Measurements from ENCODE around the gene EHMT1. TPM values are rescaled to one million over a fixed set of nuclear protein-coding genes. Genes with fewer than 3 reads are reported as not detected.

The EHMT1 gene
- total RNA-seq, 1 experiment from 2014 or later, result 112 TPM

GRCh38 chr9:137639303-137640051 lies 20.7 kb downstream of the EHMT1 start:
- H2BK120ac ChIP-seq (ENCODE audit: low read depth, low read length, poor library complexity, severe bottlenecking), result no peak overlapping the region
- no peak overlapping the region for H3T11ph ChIP-seq (ENCODE audit: low read length)
- H3K79me1 ChIP-seq (ENCODE audit: insufficient read depth, low read depth, low read length, poor library complexity, severe bottlenecking), result peaks cover 18% of the 10 kb centered on the region
- H4K20me1 ChIP-seq (ENCODE audit: control insufficient read depth, insufficient read depth, insufficient read length), result no peaks in the 10 kb centered on the region
- H3K27me3 ChIP-seq (ENCODE audit: insufficient read depth, low read length), result no peaks in the 10 kb centered on the region
- no peak overlapping the region for H2BK12ac ChIP-seq (ENCODE audit: insufficient read length, low read depth, low read length)
- H2AK5ac ChIP-seq (ENCODE audit: insufficient read length, low read length), result no peak overlapping the region
- no peak overlapping the region for H4K5ac ChIP-seq (ENCODE audit: insufficient read length, low read depth, low read length)
- H3K27me3 Mint-ChIP-seq (ENCODE audit: low read depth), result no peaks in the 10 kb centered on the region
- H3K56ac ChIP-seq (ENCODE audit: insufficient read length, low read depth, low read length), result no peak overlapping the region
- H3K79me2 ChIP-seq (ENCODE audit: insufficient read depth, low read length), result peaks cover 47% of the 10 kb centered on the region; the same call in 1 of the 2 replicates
- peaks cover under 1 to 6% of the 10 kb centered on the region in 2 experiments for H3K4me1 Mint-ChIP-seq
- no peak overlapping the region for H3K18ac ChIP-seq (ENCODE audit: insufficient read length, low read depth, low read length)
- no peak overlapping the region for H3K9ac ChIP-seq (ENCODE audit: extremely low read depth, insufficient read length, low read length)
- WGBS (ENCODE audit: extremely low coverage, insufficient read length, low lambda C conversion rate), result no CpG with 5 or more reads among the region's 12 CpGs
- H2BK5ac ChIP-seq (ENCODE audit: insufficient read length, low read length), result no peak overlapping the region
- peak overlapping the region in 1 of 3 experiments; percentile 38; a peak in 2 of 7 replicates for H3K27ac Mint-ChIP-seq
- TF ChIP-seq CTCF (conservative IDR thresholded peaks at IDR 0.05), result no peak
- no peak overlapping the region for H3K4me3 Mint-ChIP-seq
- no peak overlapping the region for H3K4me2 ChIP-seq (ENCODE audit: insufficient read depth, insufficient read length, low read length)
- no peak overlapping the region for H3K27ac ChIP-seq (ENCODE audit: insufficient read length, low read depth, low read length)
- no peaks in the 10 kb centered on the region for H3K23me2 ChIP-seq (ENCODE audit: insufficient read length, low read depth, low read length, poor library complexity, severe bottlenecking)
- no peak overlapping the region for H2BK20ac ChIP-seq (ENCODE audit: low read depth, low read length, poor library complexity, severe bottlenecking)
- H4K91ac ChIP-seq (ENCODE audit: insufficient read length, low read depth, low read length), result no peak overlapping the region
- peaks cover 6 to 28% (median 15%) of the 10 kb centered on the region in 3 experiments; a peak in 6 of 7 replicates for H3K36me3 Mint-ChIP-seq (ENCODE audit: insufficient read depth in 1 of 3, low read depth in 3 of 3)
- H2AFZ ChIP-seq (ENCODE audit: low read length), result no peak overlapping the region
- H2BK15ac ChIP-seq (ENCODE audit: low read depth, low read length), result no peak overlapping the region
- H3K9me3 ChIP-seq (ENCODE audit: control insufficient read depth, low read depth, low read length), result no peaks in the 10 kb centered on the region
- H3K14ac ChIP-seq (ENCODE audit: insufficient read depth, low read length), result no peak overlapping the region
- no peak overlapping the region for H3K23ac ChIP-seq (ENCODE audit: insufficient read length, low read depth, low read length)
- no peak for DNase-seq
- H3K4ac ChIP-seq (ENCODE audit: low read depth, low read length), result no peak overlapping the region
- H3K9me3 Mint-ChIP-seq, result no peaks in the 10 kb centered on the region; a peak in 1 of 5 replicates
- H3K4me1 ChIP-seq (ENCODE audit: insufficient read depth, low read length), result no peaks in the 10 kb centered on the region
- no peak overlapping the region for H4K8ac ChIP-seq (replicated peaks; ENCODE audit: insufficient read length, low read depth, low read length)

Measured in H9 (cell line).